DOHH2 (cell line): ENCODE results near the gene NEUROG2.

Experiments
- H3F3A ChIP-seq: fragments of 200-600 bp; sonication (generic), shearing (Covaris generic); 2 replicates; pipeline ENCODE4 v1.6.0; 2016; ENCODE audit warnings: antibody characterized with exemption, mild to moderate bottlenecking; ENCODE audit not compliant: control insufficient read depth, insufficient read depth
- H3K27ac ChIP-seq: fragments of 200-600 bp; sonication (generic); 2 replicates; pipeline ENCODE4 v1.5.1; 2014; ENCODE audit warnings: low read depth, mild to moderate bottlenecking, low read length, moderate library complexity
- H3K27me3 ChIP-seq: fragments of 200-600 bp; sonication (generic); 2 replicates; pipeline ENCODE4 v1.6.1; 2014; ENCODE audit warnings: mild to moderate bottlenecking, low read length, mixed read lengths; ENCODE audit not compliant: control insufficient read depth
- H3K36me3 ChIP-seq: fragments of 200-600 bp; sonication (generic); 2 replicates; pipeline ENCODE4 v1.6.1; 2014; ENCODE audit warnings: mild to moderate bottlenecking, low read length, moderate library complexity, mixed read lengths; ENCODE audit not compliant: control insufficient read depth
- H3K4me1 ChIP-seq: fragments of 200-600 bp; sonication (generic); 2 replicates; pipeline ENCODE4 v1.6.1; 2014; ENCODE audit warnings: mild to moderate bottlenecking, low read length, mixed read lengths; ENCODE audit not compliant: control insufficient read depth
- H3K4me2 ChIP-seq: fragments of 200-600 bp; sonication (generic); 2 replicates; pipeline ENCODE4 v1.6.0; 2014; ENCODE audit warnings: mild to moderate bottlenecking, low read length, moderate library complexity
- H3K4me3 ChIP-seq: fragments of 200-600 bp; sonication (generic); 2 replicates; pipeline ENCODE4 v1.5.1; 2014; ENCODE audit warnings: mild to moderate bottlenecking, low read length, mixed read lengths
- H3K79me2 ChIP-seq: fragments of 200-600 bp; sonication (generic); 2 replicates; pipeline ENCODE4 v1.6.1; 2014; ENCODE audit warnings: mild to moderate bottlenecking, low read length, mixed read lengths; ENCODE audit not compliant: control insufficient read depth
- H3K9me2 ChIP-seq: fragments of 200-600 bp; sonication (generic); replicated peaks from 2 replicates; pipeline ENCODE4 v1.6.1; 2014; ENCODE audit warnings: mild to moderate bottlenecking, low read length, mixed read lengths; ENCODE audit not compliant: control insufficient read depth
- H3K9me3 ChIP-seq: fragments of 200-600 bp; sonication (generic); 2 replicates; pipeline ENCODE4 v1.6.1; 2014; ENCODE audit warnings: antibody characterized with exemption, low read length, mixed read lengths; ENCODE audit not compliant: control insufficient read depth, insufficient read depth
- H4K20me1 ChIP-seq: fragments of 200-600 bp; sonication (generic); 2 replicates; pipeline ENCODE4 v1.6.0; 2014; ENCODE audit warnings: low read depth, mild to moderate bottlenecking, antibody characterized with exemption, low read length, moderate library complexity; ENCODE audit not compliant: control insufficient read depth, insufficient read depth
- CTCF ChIP-seq: fragments of 200-600 bp; sonication (generic); IDR thresholded peaks from one replicate; pipeline ENCODE4 v1.5.1; 2014; ENCODE audit warnings: antibody characterized with exemption, mild to moderate bottlenecking, low read depth, low read length; ENCODE audit not compliant: poor library complexity, severe bottlenecking
- EZH2phosphoT487 ChIP-seq: fragments of 200-600 bp; sonication (generic); IDR thresholded peaks from 2 replicates; pipeline ENCODE4 v1.6.1; 2017; ENCODE audit warnings: borderline replicate concordance, mild to moderate bottlenecking, antibody characterized with exemption, low read length, moderate library complexity, mixed read lengths

The NEUROG2 gene

GRCh38 chr4:112521123-112522023 is 5.4 kb upstream of the NEUROG2 start:
- H3K27ac ChIP-seq: no peak overlapping the region
- H3K9me3 ChIP-seq: no peaks in the 10 kb centered on the region
- H3K4me1 ChIP-seq: peaks cover 54% of the 10 kb centered on the region
- H3K36me3 ChIP-seq: no peaks in the 10 kb centered on the region
- no peaks in the 10 kb centered on the region for H3K79me2 ChIP-seq
- H3F3A ChIP-seq: peaks cover 5% of the 10 kb centered on the region; the same call in 1 of the 2 replicates
- no peaks in the 10 kb centered on the region for H3K9me2 ChIP-seq
- H4K20me1 ChIP-seq: peaks cover 3% of the 10 kb centered on the region; the same call in 1 of the 2 replicates
- H3K4me3 ChIP-seq: peak overlapping the region; percentile 69
- H3K4me2 ChIP-seq: peak overlapping the region; percentile 75
- TF ChIP-seq CTCF: no peak
- TF ChIP-seq EZH2phosphoT487: no peak
- peaks cover 62% of the 10 kb centered on the region for H3K27me3 ChIP-seq

- Histone ChIP-seq H3K36me3 (no peaks in the 10 kb centered on the region), H3K4me1 (peaks cover 59% of the 10 kb centered on the region), H3K79me2 (no peaks in the 10 kb centered on the region), H3K4me2 (peak overlapping the region; percentile 75), H4K20me1 (peaks cover 3% of the 10 kb centered on the region; the same call in 1 of the 2 replicates), H3K27ac (no peak overlapping the region), H3F3A (peaks cover 5% of the 10 kb centered on the region; the same call in 1 of the 2 replicates), H3K4me3 (peak overlapping the region; percentile 69), H3K9me3 (no peaks in the 10 kb centered on the region), H3K27me3 (peaks cover 69% of the 10 kb centered on the region), H3K9me2 (no peaks in the 10 kb centered on the region)
- TF ChIP-seq EZH2phosphoT487: no peak
- no peak for TF ChIP-seq CTCF
These were observed 4.7 kb upstream of the NEUROG2 start for GRCh38 chr4:112520598-112521122.

- Histone ChIP-seq H3K36me3 (no peaks in the 10 kb centered on the region), H3K9me3 (no peaks in the 10 kb centered on the region), H3K27ac (no peak overlapping the region), H3K4me2 (peak overlapping the region; percentile 75), H3K9me2 (no peaks in the 10 kb centered on the region), H3K27me3 (peaks cover 76% of the 10 kb centered on the region), H3K4me1 (peaks cover 65% of the 10 kb centered on the region), H3K4me3 (no peak overlapping the region), H3K79me2 (no peaks in the 10 kb centered on the region), H3F3A (peaks cover 5% of the 10 kb centered on the region; the same call in 1 of the 2 replicates), H4K20me1 (peaks cover 3% of the 10 kb centered on the region; the same call in 1 of the 2 replicates)
- TF ChIP-seq CTCF: peak; percentile 46
- peak; percentile 75 for TF ChIP-seq EZH2phosphoT487
These were observed 4.0 kb upstream of the NEUROG2 start for GRCh38 chr4:112519689-112520597.
